Mucosa of gallbladder (tissue), 1 donor: ENCODE results near the gene AGBL5. TPM values are rescaled to one million over a fixed set of nuclear protein-coding genes. Genes with fewer than 3 reads are reported as not detected.

ENCODE experiments used
- DNase-seq: peaks from one replicate; pipeline ENCODE4 v3.0.0-alpha.2; 2020; ENCODE audit warnings: low spot score
- total RNA-seq: library from RNA; stranded (reverse); gene quantifications from one replicate; pipeline ENCODE4 v1.2.1, GENCODE V29; 2021
- donor health status: DM: no; HTN: no; CAD: no.

The AGBL5 gene
- total RNA-seq, 1 donor from 2014 or later = 27.9 TPM

DNA sequence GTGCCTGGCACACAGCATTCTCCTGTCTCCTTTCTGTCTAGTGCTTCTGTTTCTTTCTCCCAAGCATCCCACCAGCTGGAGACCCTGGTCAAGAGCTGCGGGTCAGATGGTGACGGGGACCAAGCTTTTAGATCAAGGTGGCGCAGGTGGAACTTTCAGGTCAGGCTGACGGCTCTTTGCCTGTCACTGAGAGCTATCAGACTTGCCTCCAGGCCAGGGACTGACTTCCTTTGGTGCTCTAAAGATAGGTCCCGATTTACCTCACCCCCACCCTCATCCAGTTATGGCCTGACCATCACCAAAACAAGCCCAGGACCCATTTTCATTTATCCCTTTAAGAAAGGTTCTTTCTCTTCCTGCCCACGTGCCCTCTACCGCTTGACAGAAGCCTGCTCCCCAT lies 25.8 kb downstream of the AGBL5 start:
- no peak for DNase-seq

DNA sequence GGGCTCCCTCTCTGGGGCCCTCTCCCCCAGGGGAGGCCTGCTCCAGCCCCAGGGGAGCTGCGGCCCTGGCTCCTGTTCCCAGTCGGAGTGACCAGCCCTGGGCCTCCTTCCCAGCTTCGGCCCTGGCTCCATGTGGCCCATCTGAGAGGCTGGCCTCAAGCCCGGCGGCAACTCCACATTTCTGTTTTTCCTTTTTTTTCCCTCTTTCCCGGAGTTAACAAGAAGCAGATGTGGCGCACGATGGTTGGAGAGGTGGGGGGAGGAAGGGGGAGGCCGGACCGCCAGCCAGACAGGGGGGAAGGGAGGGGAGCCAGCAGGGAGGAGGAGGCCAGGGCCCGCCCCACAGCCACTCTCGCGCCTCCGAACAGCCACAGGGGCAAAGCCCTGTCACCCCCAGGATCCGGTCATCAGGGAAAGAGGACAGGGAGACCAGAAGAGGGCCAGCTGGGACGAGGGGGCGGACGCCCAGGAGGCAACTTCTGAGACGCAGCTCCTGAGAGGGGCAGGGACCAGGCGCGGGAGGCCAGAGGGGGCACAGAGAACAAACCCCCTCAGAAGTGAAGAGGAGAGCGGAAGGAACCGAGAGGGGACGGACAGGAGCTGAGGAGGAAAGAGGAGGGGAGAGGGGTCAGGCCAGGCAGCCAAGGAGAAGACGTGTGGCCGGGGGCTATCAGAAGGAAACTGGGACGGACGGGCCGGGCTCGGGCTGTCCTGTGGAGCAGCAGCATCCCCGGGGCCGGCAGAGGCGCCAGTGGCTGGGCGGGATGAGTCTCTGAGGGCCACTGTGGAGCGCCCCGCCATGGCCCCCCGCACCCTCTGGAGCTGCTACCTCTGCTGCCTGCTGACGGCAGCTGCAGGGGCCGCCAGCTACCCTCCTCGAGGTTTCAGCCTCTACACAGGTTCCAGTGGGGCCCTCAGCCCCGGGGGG lies 27.1 kb downstream of the AGBL5 start, which contains the start of gene EMILIN1:
EMILIN1 (plus strand) TSS at position 349 of the 928 bp plus-strand sequence; CDS start at position 800, 451 bp downstream.
- DNase-seq = peak; percentile 78

DNA sequence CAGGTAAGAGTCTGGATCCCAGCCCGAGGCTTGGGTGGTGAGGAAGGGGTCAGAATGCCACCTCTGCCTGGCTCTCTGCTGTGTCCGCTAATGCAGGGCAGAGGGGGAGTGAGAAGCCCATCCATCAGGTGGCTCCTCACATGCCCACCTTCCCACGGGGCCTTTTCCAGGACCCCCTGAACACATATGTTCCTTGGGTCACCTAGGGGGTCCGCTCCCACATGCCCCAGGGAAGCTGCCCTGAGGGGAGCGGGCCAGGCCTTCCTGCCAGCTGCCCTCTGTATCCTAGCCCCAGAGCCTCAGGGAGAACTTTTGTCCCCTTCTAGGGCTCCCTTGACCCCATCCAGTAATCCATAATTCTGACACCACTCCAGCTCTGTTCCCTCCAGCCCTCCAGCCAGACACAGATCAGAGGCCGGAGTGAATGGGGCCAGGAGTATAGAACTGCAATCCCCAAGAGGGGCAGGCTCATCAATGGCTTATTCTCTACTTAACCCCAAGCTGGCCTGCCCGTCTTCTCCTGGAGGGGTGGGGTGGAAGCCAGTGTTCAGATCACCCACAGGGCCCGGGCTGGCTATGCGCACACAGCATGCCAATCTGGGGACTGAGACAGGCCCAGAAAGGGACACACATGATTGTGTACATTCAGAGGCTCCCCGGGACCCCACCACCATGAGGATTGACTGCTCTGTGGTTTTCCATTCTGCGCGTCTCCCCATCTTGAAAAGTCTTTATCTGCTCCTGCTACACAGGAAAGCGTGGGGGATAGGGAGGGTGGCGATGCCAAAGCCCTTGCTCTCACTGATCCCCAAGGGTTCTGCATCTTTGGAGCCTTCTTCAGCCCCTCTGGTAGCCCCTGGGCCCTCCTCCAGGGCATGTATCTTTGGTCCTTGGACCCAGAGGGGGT lies 28.0 kb downstream of the AGBL5 start:
- DNase-seq = no peak

GRCh38 chr2:27080140-27080469 lies 28.6 kb downstream of the AGBL5 start:
- DNase-seq = no peak

DNA sequence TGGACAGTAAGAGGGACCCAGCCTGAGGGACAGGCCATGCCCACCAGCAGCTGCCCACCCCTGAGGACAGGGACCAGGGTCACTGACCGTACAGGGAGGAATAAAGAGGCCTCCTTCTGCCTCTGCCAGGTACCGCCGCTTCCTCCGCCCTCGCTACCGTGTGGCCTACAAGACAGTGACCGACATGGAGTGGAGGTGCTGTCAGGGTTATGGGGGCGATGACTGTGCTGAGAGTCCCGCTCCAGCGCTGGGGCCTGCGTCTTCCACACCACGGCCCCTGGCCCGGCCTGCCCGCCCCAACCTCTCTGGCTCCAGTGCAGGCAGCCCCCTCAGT lies 29.1 kb downstream of the AGBL5 start:
- DNase-seq = no peak

GRCh38 chr2:27081984-27082772 lies 30.7 kb downstream of the AGBL5 start:
- no peak for DNase-seq

- DNase-seq = no peak
Measured at GRCh38 chr2:27082773-27083409, 31.4 kb downstream of the AGBL5 start.

- DNase-seq = no peak
Measured at GRCh38 chr2:27083410-27084296, 32.2 kb downstream of the AGBL5 start.

DNA sequence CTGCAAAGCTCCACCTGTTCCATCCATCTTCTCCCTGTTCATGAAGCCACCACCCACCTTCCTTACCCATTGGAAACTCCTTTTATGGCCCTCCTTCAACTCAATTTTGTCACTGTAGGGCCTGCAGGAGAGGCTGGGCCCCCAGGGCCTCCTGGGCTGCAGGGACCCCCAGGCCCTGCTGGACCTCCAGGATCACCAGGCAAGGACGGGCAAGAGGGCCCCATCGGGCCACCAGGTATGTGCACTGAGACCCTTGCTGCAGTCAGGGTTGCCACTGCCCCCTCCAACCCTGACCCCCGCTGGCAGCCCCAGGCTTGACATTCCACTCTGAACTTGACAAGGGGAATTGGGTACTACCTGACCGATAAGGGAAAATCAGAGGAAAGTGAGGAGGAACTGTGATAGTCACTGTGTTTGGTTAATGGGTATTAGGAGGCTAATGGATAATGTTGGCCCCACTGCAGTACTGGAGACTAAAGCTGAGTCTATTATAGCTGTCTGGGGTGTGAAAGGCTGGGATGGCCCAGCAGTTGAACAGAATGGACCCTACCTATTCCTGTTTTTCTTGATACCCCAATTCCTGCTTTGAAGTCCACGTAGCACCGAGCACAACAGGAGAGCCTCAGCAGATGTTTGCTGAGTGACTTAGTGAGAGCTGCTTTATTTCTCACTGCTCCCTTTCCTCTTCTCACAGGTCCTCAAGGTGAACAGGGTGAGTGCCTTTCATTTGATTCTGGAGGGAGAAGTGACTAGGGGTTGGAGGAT lies 33.0 kb downstream of the AGBL5 start:
- DNase-seq = no peak

DNA sequence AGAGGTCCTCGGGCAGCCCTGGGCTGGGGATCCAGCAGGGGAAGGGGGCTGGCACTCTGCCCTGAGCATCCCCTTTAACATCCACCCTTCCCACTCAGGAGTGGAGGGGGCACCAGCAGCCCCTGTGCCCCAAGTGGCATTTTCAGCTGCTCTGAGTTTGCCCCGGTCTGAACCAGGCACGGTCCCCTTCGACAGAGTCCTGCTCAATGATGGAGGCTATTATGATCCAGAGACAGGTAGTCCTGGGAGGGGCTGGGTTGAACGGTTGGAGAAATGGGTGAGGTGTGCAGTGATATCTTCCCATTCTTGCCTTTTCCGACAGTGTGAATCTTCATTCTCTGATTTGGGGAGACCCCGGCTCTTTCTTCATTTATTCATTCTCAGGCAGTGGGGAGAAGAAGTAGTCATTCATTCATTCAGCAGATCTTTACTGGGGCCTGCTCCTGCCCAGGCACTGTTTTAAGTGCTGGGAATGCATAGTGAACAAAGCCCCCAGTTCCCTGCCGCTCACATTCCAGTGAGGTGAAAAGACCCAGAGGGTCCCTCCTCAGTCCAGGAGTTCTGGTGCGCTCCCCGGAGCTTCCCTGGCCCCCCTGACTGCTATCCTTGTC lies 33.7 kb downstream of the AGBL5 start:
- DNase-seq = no peak

- DNase-seq = peak; percentile 66
Measured at GRCh38 chr2:27085673-27086089, 34.2 kb downstream of the AGBL5 start.

GRCh38 chr2:27086090-27086723 lies 34.7 kb downstream of the AGBL5 start:
- peak; percentile 96 for DNase-seq

- DNase-seq = peak; percentile 28
Measured at GRCh38 chr2:27086724-27087593, 35.5 kb downstream of the AGBL5 start, which contains the start of gene KHK. Gene KHK (plus strand): TSS chr2:27086772. CDS start chr2:27087260, 488 bp downstream.

GRCh38 chr2:27087823-27088410 lies 36.4 kb downstream of the AGBL5 start:
- no peak for DNase-seq

- DNase-seq = no peak
Measured at GRCh38 chr2:27088634-27089033, 37.2 kb downstream of the AGBL5 start.

DNA sequence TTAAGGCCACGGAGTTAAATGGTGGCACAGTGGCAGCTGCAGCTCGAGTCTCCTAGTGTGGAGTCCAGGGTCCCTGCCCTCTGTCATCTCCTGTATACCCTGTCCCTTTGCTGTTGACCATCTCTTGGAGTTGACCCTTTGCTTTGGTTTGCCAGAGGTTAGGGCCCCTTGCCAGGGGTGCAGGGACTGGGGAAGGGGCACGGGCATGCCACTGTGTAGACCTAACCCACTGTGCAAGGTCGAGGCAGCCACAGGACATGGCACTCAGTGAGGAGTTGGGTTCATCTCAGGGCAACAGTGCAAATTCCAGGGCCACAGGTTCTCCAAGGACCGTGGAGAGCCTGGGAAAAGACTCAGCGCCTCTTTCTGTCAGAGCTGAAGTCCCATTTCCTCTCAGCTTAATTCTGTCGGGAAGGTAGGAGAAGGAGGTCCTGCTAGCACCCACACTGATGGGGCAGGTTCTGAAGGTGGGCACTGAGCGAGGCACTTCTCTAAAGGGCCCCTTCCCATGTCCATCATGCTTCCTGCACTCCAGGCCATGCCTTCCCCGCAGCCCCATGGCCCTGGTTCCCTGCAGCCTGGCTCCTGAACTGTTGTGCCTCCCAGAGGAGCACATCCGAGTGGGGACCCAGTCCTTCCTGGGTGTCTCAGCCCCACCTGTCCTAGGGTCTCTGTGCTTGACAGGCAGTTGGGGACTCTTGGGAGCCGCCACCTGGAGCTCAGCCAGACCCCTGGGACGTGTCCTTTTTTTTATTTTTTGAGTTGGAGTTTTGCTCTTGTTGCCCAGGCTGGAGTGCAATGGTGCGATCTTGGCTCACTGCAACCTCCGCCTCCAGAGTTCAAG lies 37.9 kb downstream of the AGBL5 start:
- DNase-seq = no peak
